OCI-LY7 (cell line): ENCODE results near the gene TSHZ2.

Source experiments
- EZH2phosphoT487 ChIP-seq: fragments of 200-600 bp; sonication (generic); IDR thresholded peaks from 2 replicates; pipeline ENCODE4 v1.6.1; 2018; ENCODE audit warnings: low read depth, borderline replicate concordance, mild to moderate bottlenecking, mixed run types, antibody characterized with exemption, low read length, moderate library complexity, mixed read lengths
- TF ChIP-seq, protein P1 (sequence below): fragments of 200-600 bp; sonication (generic); conservative IDR thresholded peaks from 2 replicates; pipeline ENCODE4 v1.5.1; 2014; ENCODE audit warnings: mild to moderate bottlenecking, antibody characterized with exemption, low read length, moderate library complexity, mixed read lengths

DNA sequence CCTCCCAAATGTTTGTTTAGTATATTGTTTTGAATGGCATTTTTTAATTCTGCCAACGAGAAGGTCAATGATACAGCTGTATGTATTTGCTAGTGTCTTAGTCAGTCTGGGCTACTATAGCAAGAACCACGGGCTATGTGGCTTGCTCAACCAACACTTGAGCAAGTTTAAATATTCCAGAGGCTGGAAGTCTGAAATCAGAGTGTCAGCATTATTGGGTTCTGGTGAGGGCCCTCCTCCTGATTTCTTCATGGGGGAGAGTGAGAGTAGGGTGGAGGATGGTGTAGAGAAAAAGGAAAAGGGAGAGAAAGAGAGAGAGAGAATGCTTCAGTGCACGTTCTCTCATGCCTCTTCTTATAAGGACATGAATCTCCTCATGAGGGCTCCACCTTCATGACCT lies 144.6 kb downstream of the TSHZ2 start:
- TF ChIP-seq, protein P1, sequence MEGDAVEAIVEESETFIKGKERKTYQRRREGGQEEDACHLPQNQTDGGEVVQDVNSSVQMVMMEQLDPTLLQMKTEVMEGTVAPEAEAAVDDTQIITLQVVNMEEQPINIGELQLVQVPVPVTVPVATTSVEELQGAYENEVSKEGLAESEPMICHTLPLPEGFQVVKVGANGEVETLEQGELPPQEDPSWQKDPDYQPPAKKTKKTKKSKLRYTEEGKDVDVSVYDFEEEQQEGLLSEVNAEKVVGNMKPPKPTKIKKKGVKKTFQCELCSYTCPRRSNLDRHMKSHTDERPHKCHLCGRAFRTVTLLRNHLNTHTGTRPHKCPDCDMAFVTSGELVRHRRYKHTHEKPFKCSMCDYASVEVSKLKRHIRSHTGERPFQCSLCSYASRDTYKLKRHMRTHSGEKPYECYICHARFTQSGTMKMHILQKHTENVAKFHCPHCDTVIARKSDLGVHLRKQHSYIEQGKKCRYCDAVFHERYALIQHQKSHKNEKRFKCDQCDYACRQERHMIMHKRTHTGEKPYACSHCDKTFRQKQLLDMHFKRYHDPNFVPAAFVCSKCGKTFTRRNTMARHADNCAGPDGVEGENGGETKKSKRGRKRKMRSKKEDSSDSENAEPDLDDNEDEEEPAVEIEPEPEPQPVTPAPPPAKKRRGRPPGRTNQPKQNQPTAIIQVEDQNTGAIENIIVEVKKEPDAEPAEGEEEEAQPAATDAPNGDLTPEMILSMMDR: no peak
- TF ChIP-seq EZH2phosphoT487: no peak
